ENCODE results near the gene C1orf159.
A peak's percentile ranks its signal among the peaks of the same experiment; 100 is the strongest.

C1orf159 gene

GRCh38 chr1:1035291-1035943, 80.5 kb downstream of the C1orf159 start:
- no peak overlapping the region for H3K4me3 ChIP-seq (ENCODE audit: insufficient read depth, low read length, poor library complexity, severe bottlenecking)
- H3K9ac ChIP-seq (ENCODE audit: low read length) = no peak overlapping the region
- TF ChIP-seq EZH2phosphoT487 (conservative IDR thresholded peaks at IDR 0.05; ENCODE audit: low read length) = no peak
- TF ChIP-seq CTCF (IDR thresholded peaks at IDR 0.05; ENCODE audit: insufficient read depth, low read length, poor library complexity, severe bottlenecking) = no peak
- H3K9me2 ChIP-seq (replicated peaks; ENCODE audit: insufficient read depth, low read length) = no peaks in the 10 kb centered on the region
- H3K9me3 ChIP-seq (ENCODE audit: insufficient read depth, low read length) = no peaks in the 10 kb centered on the region
- no peaks in the 10 kb centered on the region for H3K27me3 ChIP-seq (ENCODE audit: low read length)
- no peaks in the 10 kb centered on the region for H3F3A ChIP-seq (ENCODE audit: insufficient read depth)
- H3K4me2 ChIP-seq (ENCODE audit: low read depth, low read length, poor library complexity, severe bottlenecking) = no peak overlapping the region
- no peak overlapping the region for H2AFZ ChIP-seq (ENCODE audit: low read depth, low read length, severe bottlenecking)
- H3K79me2 ChIP-seq (ENCODE audit: insufficient read depth, low read length) = no peaks in the 10 kb centered on the region
- no peaks in the 10 kb centered on the region for H4K20me1 ChIP-seq (ENCODE audit: low read depth, low read length)
- no peaks in the 10 kb centered on the region for H3K36me3 ChIP-seq (ENCODE audit: low read length)
- H3K27ac ChIP-seq (ENCODE audit: low read depth, low read length) = no peak overlapping the region

GRCh38 chr1:1034439-1034781, 81.5 kb downstream of the C1orf159 start:
- no peak for TF ChIP-seq EZH2phosphoT487 (conservative IDR thresholded peaks at IDR 0.05; ENCODE audit: low read length)
- no peak for TF ChIP-seq CTCF (IDR thresholded peaks at IDR 0.05; ENCODE audit: insufficient read depth, low read length, poor library complexity, severe bottlenecking)
- no peaks in the 10 kb centered on the region for H3K27me3 ChIP-seq (ENCODE audit: low read length)
- H3K4me3 ChIP-seq (ENCODE audit: insufficient read depth, low read length, poor library complexity, severe bottlenecking) = no peak overlapping the region
- H3K36me3 ChIP-seq (ENCODE audit: low read length) = no peaks in the 10 kb centered on the region
- H3K79me2 ChIP-seq (ENCODE audit: insufficient read depth, low read length) = no peaks in the 10 kb centered on the region
- no peaks in the 10 kb centered on the region for H3F3A ChIP-seq (ENCODE audit: insufficient read depth)
- H3K4me2 ChIP-seq (ENCODE audit: low read depth, low read length, poor library complexity, severe bottlenecking) = no peak overlapping the region
- H3K9ac ChIP-seq (ENCODE audit: low read length) = no peak overlapping the region
- H3K27ac ChIP-seq (ENCODE audit: low read depth, low read length) = no peak overlapping the region
- H3K9me2 ChIP-seq (replicated peaks; ENCODE audit: insufficient read depth, low read length) = no peaks in the 10 kb centered on the region
- H3K9me3 ChIP-seq (ENCODE audit: insufficient read depth, low read length) = no peaks in the 10 kb centered on the region
- H4K20me1 ChIP-seq (ENCODE audit: low read depth, low read length) = no peaks in the 10 kb centered on the region
- H2AFZ ChIP-seq (ENCODE audit: low read depth, low read length, severe bottlenecking) = no peak overlapping the region

GRCh38 chr1:1033731-1034438, 82.0 kb downstream of the C1orf159 start:
- no peaks in the 10 kb centered on the region for H3K36me3 ChIP-seq (ENCODE audit: low read length)
- no peaks in the 10 kb centered on the region for H3F3A ChIP-seq (ENCODE audit: insufficient read depth)
- no peak overlapping the region for H3K27ac ChIP-seq (ENCODE audit: low read depth, low read length)
- H3K4me3 ChIP-seq (ENCODE audit: insufficient read depth, low read length, poor library complexity, severe bottlenecking) = no peak overlapping the region
- no peak overlapping the region for H3K9ac ChIP-seq (ENCODE audit: low read length)
- H3K4me2 ChIP-seq (ENCODE audit: low read depth, low read length, poor library complexity, severe bottlenecking) = no peak overlapping the region
- no peaks in the 10 kb centered on the region for H3K27me3 ChIP-seq (ENCODE audit: low read length)
- H4K20me1 ChIP-seq (ENCODE audit: low read depth, low read length) = no peaks in the 10 kb centered on the region
- no peaks in the 10 kb centered on the region for H3K9me3 ChIP-seq (ENCODE audit: insufficient read depth, low read length)
- TF ChIP-seq CTCF (IDR thresholded peaks at IDR 0.05; ENCODE audit: insufficient read depth, low read length, poor library complexity, severe bottlenecking) = no peak
- TF ChIP-seq EZH2phosphoT487 (conservative IDR thresholded peaks at IDR 0.05; ENCODE audit: low read length) = 0 out of 2 replicates have a peak, but pooled peaks have one; percentile 14
- no peak overlapping the region for H2AFZ ChIP-seq (ENCODE audit: low read depth, low read length, severe bottlenecking)
- no peaks in the 10 kb centered on the region for H3K79me2 ChIP-seq (ENCODE audit: insufficient read depth, low read length)
- no peaks in the 10 kb centered on the region for H3K9me2 ChIP-seq (replicated peaks; ENCODE audit: insufficient read depth, low read length)
